Glomerular endothelial cell (primary cell): ENCODE results near the gene NCKAP1. TPM values are rescaled to one million over a fixed set of nuclear protein-coding genes. Genes with fewer than 3 reads are reported as not detected.
"Not testable (repeated sequence)": the region's sequence is repeated elsewhere in the genome, so short reads cannot be mapped to it uniquely, and the experiment has no call there.

Experiments used
- DNase-seq: peaks from one replicate; pipeline ENCODE4 v3.0.0-alpha.2; 2011; ENCODE audit warnings: low read depth, low spot score; ENCODE audit errors: extremely low read depth
- total RNA-seq: library from RNA; depleted of rRNA; stranded (reverse); fragments of >200 nt; gene quantifications from 2 replicates; pipeline ENCODE4 v1.2.3, GENCODE V29; 2015

The NCKAP1 gene
- 133 and 146 TPM in 2 replicates for total RNA-seq

GRCh38 chr2:183038341-183039300 lies at the start of gene NCKAP1:
Gene NCKAP1 (minus strand): TSS chr2:183038457. CDS start chr2:183038099, 358 bp downstream.
- no peak for DNase-seq

- no peak for DNase-seq
Measured at GRCh38 chr2:183081911-183082310, 43.7 kb upstream of the NCKAP1 start.

GRCh38 chr2:183079139-183079775 lies 41.0 kb upstream of the NCKAP1 start:
- DNase-seq: no peak

- peak; percentile 96 for DNase-seq
Measured at GRCh38 chr2:183078464-183079138, 40.3 kb upstream of the NCKAP1 start, which contains the start of gene DUSP19. Gene DUSP19 (plus strand): TSS chr2:183078747. CDS start chr2:183078934, 187 bp downstream.

- no peak for DNase-seq
Measured at GRCh38 chr2:183078163-183078463, 39.9 kb upstream of the NCKAP1 start.

GRCh38 chr2:183072177-183072576 lies 33.9 kb upstream of the NCKAP1 start:
- DNase-seq: no peak

GRCh38 chr2:183070942-183071844 lies 32.9 kb upstream of the NCKAP1 start:
- no peak for DNase-seq

GRCh38 chr2:183069174-183069573 lies 30.9 kb upstream of the NCKAP1 start:
- no peak for DNase-seq

- DNase-seq: no peak
Measured at GRCh38 chr2:183068561-183068960, 30.3 kb upstream of the NCKAP1 start.

GRCh38 chr2:183063083-183063482 lies 24.8 kb upstream of the NCKAP1 start:
- DNase-seq: no peak

- no peak for DNase-seq
Measured at GRCh38 chr2:183060571-183061231, 22.4 kb upstream of the NCKAP1 start.

GRCh38 chr2:183059561-183059960 lies 21.3 kb upstream of the NCKAP1 start:
- DNase-seq: no peak

GRCh38 chr2:183057333-183057985 lies 19.2 kb upstream of the NCKAP1 start:
- DNase-seq: no peak

- DNase-seq: no peak
Measured at GRCh38 chr2:183049420-183049819, 11.2 kb upstream of the NCKAP1 start.

- not testable (repeated sequence) for DNase-seq
Measured at GRCh38 chr2:183047486-183048125, 9.3 kb upstream of the NCKAP1 start.

GRCh38 chr2:183043580-183043979 lies 5.3 kb upstream of the NCKAP1 start:
- DNase-seq: not testable (repeated sequence)

GRCh38 chr2:183040604-183041003 lies 2.3 kb upstream of the NCKAP1 start:
- no peak for DNase-seq

GRCh38 chr2:183037553-183038340 lies 510 bp downstream of the NCKAP1 start:
- no peak for DNase-seq
